Umbilical cord (tissue), 2 donors: ENCODE results near the gene CR2. TPM values are rescaled to one million over a fixed set of nuclear protein-coding genes. Genes with fewer than 3 reads are reported as not detected.
"Not testable (repeated sequence)": the region's sequence is repeated elsewhere in the genome, so short reads cannot be mapped to it uniquely, and the experiment has no call there.

Source experiments
- DNase-seq: peaks from one replicate; pipeline ENCODE4 v3.0.0-alpha.2; 2015; ENCODE audit warnings: low spot score
- total RNA-seq: library from RNA; depleted of rRNA; stranded (reverse); fragments of >200 nt; gene quantifications from one replicate; pipeline ENCODE4 v1.2.3, GENCODE V29; 2014; ENCODE audit warnings: low replicate concordance; ENCODE audit not compliant: insufficient read depth

Gene CR2
- total RNA-seq, 1 donor from 2014 or later = 2.2 TPM

DNA sequence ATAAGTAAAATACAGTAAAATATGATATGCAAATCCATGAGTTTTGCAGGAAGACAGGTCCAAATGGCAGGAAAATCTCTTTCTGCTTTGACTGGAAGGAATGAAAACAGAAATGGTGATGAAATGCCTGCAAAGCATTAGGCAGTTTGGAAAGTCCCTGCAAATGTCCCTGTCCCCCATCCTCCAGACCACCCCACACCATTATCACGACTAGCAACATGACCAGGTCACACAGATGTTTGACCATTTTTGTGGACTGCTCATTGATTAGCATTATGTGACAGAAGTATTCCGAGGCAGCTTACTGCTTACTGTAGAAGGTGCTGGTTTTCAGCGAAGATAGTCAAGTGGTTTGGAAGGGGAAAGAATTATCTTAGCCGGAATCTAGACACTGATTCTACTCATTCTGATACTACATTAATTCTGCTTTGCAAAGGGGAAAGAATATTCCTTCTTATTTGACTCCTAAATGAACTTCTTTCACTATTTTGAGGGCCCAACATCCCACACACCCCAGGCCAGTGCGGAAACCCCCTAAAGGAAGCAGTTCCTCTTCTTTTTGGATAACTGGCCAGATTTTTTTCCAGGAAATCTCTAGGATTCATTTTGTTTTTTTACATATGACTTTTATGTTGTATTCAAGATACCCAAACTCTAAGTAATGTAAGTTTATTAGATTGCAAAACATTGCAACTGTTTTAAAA, 9.5 kb upstream of the CR2 start:
- DNase-seq = no peak

DNA sequence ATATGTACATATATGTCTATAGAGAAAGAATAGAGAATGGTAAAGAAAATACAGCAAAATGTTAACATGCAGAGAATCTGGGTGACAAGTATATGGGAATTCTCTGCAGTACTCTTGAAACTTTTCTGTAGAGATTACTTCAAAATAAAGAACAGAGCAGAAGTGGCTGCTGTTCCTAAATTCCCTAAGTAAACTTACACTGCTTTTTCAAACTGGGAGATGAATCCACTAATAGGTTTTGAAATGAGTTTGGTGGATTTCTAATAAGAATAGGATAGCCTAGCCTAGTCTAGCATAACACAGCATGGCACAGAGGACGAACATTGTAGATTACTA, 450 bp upstream of the CR2 start:
- no peak for DNase-seq

DNA sequence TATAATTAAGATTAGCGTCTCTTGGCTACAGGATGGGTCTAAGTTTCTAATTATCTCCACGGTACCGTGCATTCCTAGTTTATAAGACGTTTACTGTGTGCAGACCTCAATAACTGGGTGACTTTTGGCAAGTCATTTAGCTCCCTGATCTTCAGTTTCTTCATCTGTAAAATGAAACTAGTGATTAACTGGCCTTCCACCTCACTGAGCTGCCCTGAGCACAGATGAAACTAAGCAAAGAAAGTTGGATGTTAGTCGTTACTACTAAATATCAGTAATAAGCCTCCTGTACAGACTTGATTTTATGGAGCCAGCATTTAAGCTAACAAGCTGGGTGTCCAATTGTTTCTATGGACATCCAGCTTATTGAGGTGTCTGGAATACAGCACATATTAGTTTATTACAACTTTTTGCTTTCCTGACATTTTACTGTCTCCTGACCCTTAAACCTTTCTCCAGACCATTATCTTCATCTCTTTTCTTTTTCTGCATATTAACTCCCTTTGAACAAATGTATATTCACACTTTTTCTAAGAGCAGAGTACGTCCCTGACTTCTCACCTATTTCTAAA, 1.1 kb downstream of the CR2 start:
- DNase-seq = no peak

DNA sequence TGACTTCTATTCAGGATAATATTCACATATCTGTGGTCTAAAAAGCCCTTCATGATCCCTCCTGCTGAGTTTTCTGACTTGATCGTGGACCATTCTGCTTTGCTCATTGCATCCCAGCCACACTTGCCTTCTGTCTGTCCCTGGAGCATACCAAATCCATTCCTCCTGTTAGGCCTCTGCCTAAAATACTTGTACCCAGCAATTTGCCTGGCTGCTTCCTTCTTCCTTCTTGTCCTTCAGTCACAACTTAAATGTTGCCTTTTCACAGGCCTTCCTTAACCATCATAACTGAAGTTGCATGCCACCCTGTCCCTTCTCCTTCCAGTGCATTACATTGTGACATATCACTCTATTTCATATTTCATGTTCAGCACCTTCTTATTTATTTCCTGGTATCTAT, 4.3 kb downstream of the CR2 start:
- no peak for DNase-seq

DNA sequence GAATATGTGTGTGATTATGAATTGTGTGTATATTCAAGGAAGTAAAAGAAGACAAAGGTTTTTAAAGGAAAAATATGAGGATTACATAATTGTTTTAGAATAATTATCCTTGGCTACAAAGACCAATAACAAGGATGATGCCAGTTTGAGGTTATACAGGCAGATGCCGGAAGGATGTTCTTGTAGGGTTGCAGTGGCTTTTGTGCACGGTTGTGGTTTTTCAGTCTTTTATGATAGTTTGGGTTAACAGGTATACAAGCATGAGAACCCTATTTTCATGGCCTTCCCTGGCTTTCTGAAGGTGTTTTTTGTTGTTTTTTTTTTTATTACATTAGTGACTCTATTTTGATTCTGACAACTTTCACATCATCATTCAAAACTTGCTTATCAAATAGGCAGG, 4.9 kb downstream of the CR2 start:
- DNase-seq = no peak

DNA sequence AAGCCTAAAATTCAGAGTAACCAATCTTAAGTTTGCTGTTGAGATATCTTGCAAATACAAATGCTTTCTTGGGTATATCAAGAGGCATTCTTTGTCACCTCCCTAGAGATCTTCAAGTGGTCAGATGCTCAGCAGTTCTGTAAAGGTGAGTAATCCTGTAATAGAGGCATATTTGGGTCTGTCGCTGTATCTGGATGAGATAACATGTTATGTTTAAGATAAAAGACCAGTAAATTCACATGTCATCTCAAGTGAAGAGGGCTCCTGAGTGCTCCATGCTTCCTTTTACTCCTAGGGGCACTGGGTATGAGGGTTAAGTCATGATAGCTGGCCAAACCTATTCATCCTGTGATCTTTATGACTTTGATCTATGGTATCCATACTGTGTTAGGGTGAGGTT, 7.5 kb downstream of the CR2 start:
- DNase-seq = no peak

DNA sequence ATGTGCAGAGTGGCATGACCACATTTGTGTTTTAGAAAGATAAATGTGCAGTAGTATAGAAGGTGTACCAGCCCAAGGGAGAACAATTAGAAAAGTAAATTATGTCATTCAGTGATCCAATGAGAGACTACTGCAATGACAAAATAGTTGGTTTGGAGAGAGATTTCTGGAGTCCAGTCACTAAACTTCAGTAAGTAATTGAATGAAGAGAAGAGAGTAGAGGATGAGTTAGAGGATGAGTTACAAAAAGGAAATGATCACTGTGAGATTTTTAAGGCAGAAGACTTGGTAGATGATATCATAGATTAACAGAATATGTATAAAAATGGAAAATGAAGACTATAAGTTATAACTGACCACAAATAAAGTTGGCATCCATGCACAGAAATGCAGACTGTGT, 8.4 kb downstream of the CR2 start:
- no peak for DNase-seq

DNA sequence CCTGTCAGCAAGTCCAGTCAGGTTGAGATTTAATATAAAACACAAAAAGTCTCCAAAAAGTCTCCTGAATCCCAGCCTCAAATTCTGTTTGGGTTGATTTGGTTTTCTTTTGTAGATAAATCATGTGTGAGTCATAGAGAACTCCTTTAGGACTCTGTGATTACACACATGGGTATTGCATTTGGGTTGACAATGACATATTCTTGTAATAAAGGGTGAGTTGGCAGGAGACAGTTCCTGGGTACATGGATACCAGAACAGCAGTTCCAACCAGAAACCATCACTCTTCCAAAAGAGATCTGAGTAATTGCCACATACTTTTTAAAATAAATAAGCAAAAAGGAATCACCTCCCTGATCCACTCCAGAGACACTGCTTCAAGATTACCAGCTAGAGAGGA, 8.9 kb downstream of the CR2 start:
- no peak for DNase-seq

DNA sequence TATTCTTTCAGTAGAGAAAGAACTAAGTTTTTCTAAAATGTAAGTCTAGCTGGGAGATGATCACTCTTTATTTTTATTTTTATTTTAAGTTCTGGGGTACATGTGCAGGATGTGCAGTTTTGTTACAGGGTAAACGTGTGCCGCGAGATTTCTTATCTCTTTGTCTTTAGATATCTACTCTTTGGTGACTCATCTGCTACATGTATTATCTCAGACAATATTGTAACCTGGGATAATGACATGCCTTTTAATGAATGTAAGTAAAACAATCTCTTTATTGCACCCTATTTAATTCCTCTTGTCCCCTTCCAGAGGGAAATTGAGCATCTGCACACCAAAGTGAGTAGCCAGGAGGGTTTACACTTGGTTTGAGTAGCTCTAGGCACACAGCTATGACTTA, 9.4 kb downstream of the CR2 start:
- DNase-seq = no peak

DNA sequence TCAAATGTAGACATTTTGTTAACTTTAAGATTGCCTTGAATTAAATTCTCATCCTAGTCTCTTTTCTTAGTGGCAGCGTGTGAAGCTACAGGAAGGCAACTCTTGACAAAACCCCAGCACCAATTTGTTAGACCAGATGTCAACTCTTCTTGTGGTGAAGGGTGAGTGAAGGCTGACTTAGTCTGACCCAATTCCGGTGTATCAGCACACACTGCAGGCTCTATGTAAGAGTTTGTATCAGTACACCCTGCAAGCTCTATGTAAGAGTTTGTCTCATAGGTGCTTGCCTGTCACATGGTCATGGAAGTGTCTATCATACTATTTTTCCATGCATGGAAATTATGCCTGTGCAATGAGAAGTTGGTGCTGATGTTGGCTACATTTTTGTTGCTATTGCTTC, 16.8 kb downstream of the CR2 start:
- DNase-seq = no peak

DNA sequence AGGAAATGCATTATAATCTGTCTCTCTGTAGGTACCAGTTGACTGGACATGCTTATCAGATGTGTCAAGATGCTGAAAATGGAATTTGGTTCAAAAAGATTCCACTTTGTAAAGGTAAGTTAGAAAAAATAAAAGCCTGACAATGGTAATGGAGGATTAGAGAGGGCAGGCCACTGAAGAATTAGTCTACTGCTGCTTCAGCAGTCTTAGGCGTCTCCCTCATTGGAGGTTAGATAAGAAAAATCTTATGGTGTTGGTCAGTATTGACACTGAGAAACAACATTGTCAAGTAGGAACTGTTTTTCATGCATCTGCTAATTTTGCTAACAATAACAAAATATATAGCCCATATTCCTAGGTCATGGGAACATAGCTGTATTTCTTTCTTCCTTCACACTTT, 20.1 kb downstream of the CR2 start:
- no peak for DNase-seq

DNA sequence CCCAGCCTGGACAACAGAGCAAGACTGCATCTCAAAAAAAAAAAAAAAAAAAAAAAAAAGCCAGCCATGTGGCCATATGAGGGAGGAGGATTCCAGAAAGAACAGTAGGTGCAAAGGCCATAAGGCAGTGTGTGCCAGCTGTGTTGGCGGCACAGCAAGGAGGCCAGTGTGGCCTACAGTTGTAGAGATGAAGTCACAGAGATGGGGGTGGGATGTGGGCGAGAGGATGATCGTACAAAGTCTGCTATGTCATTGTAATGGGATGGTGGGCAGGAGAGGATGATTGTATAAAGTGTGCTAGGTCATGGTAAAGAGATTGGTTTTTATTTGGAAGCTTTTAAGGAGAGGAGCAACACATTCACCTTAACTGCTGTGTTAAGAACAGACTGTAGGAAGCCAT, 32.1 kb downstream of the CR2 start:
- DNase-seq = no peak

DNA sequence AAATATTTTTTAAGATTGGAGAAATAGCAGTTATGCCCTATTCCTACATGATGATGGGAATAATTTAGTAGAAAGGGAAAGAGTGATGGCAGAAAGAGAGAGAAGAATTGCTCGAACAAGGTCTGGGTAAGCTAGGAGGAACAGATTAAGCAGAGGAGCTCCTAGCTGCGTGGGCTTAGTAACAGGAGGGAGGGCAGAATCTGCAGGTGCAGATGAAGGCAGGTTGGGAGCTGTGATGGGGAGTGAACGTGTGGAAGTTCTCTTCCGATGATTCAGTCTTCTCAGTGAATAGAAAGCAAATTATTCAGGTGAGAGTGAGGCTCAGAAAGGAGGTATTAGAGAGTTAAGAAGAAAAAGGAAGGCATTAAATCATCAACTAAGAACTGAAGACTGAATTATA, 33.5 kb downstream of the CR2 start:
- DNase-seq = no peak

DNA sequence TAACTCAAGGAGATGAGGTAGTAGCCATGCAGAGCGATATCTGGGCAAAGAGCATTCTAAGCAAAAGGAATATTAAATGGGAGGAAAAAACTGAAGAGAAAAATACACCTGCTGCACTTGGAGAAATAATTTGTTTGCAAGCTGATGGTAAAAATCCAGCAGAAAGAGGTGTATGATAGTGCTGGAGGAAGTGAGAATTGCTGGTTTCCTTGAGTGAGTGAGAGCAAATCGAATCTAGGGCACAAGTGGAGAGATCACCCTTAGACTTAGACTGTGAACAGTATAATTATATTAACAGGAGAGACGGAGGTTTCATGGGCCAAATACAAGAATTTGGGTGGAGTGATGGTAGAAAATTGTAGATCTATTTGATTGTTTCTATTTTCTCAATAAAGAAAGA, 39.1 kb downstream of the CR2 start:
- no peak for DNase-seq

DNA sequence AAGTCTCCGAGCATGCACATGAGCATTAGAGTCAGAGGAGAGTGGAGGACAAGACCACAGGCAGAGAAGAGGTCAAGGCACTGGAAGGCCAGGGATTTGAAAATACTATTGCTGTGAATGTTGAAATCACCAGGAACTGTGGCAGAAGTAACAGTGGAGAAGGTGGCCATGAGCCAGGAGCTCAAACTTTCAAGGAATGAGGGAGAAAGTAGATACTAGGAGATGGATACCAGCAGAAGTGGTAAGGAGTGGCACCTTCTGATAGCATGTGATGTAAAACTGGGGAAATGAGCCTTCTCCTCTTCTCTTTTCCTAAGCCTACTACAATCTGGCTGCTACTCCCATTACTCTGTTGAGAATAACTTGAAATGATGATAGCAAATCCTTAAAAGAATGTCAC, 40.0 kb downstream of the CR2 start:
- DNase-seq = no peak

DNA sequence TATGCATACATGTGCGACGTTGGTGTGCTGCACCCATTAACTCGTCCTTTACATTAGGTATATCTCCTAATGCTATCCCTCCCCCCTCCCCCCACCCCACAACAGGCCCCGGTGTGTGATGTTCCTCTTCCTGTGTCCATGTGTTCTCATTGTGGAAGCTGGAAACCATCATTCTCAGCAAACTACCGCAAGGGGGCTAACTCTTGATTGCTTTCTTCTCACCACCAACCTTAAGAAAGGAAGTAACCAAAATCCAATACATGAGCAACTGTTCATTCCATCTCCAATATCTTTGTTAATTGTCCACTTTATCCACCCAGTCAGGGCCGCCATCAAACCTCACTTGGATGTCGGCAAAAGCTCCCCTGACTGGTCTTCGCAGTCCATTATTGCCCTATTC, 41.2 kb downstream of the CR2 start:
- not testable (repeated sequence) for DNase-seq

DNA sequence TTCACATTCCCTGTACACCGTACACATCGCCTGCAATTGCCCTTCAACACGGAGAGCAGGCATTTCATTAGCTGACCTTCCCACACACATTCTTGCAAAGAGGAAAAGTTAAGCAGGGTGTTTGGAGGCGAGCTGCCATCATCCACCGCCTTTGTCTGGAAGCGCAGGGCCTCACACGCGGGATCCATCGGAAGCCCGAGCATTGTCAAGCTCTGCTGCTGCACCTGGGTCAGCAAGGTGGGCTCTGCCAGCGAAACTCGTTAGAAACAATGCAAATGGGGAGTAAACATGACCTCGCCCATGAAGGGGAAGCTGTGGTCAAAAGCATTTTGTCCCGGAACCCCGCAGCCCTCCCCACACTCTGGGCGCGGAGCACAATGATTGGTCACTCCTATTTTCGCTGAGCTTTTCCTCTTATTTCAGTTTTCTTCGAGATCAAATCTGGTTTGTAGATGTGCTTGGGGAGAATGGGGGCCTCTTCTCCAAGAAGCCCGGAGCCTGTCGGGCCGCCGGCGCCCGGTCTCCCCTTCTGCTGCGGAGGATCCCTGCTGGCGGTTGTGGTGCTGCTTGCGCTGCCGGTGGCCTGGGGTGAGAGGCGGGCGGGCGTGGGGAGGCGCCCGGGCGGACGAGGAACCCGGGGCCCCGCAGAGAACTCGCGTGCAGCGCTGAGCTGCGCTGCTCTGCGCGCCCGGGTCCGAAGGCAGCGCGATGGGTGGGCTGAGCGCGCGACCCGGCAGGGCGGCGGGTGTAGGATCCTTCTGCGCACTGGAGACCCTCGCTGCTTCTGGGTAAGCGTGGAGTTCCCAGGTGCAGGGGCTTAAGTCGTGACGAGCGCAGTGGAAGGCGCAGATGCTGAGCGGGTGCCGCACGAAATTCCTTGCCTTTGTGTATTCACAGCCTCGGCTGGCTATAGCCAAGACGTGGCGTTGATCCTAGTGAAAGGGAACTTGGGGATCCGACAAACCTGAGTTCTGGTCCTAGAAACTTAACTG, 42.0 kb downstream of the CR2 start, which contains the start of gene CR1:
CR1 (plus strand) TSS at position 357 of the 992 bp plus-strand sequence; CDS start at position 468, 111 bp downstream.
- DNase-seq = peak; percentile 4

DNA sequence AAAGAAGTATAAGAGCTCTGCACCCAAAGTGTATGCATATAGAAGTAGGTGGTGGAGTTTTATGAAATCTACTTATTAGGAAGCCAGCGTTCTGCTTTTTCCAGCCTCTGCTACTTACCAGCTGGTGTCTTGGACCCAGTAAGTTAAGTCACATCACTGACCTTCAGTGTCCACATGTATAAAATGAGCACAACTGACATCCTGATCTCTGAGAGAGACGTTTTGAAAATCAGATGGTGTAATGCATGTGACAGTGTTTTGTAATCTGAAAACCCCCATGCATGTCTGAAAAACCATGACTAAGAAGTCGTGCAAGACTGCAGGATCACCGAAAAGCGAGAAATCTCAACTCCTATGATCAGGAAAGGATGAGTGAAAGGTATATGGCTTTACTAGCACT, 43.8 kb downstream of the CR2 start:
- no peak for DNase-seq

DNA sequence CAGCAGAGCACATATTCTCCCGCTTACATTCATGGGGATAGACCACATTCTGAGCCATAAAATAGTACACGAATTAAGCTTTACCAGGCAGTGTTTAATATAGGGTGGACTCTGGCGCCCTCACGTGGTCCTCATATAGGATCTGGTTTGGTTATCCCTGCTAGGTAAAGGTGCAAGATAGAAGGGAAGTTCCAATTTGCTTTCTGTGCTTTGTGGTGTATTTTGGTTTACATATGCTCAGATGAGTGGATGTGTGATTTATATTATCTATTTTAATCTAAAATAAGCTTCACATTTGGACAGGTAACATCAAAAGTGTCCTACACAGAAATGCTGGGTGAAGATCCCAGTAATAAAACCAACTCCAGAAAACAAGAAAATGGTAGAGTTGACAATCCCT, 45.4 kb downstream of the CR2 start:
- peak; percentile 71 for DNase-seq

DNA sequence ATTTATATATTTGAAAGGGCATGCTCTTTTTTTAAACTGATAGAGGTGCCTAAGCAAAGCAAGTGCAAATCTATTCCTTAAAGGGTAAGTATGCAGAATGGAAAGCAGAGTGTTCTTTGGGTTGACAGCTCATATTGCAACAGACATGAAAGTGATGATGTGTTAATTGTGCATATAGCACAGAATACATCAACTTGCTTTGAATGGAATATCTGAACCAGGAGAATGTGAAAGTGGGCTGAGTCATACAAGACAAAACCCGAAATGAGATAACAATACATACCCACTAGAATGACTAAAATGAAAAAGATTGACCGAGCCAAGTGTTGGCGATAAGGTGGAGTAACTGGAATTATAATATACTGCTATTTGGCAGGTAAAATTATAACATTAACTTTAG, 46.2 kb downstream of the CR2 start:
- no peak for DNase-seq

DNA sequence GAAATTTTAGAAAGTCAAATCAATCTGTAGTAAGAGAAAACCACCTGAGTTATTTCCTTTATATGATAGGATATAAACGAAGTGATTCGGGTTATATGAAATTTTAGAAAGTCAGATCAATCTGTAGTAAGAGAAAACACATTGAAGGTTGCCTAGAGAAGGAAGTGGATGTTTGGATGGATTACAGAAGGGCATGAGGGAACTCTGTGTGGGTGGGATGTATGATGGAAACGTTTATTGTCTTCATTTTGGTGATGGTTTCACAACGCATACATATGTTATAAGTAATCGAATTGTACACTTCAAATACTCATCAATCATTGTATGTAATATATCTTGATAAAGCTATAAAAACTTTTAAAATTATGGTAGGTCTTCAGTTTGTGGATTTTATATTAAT, 46.9 kb downstream of the CR2 start:
- DNase-seq = no peak

DNA sequence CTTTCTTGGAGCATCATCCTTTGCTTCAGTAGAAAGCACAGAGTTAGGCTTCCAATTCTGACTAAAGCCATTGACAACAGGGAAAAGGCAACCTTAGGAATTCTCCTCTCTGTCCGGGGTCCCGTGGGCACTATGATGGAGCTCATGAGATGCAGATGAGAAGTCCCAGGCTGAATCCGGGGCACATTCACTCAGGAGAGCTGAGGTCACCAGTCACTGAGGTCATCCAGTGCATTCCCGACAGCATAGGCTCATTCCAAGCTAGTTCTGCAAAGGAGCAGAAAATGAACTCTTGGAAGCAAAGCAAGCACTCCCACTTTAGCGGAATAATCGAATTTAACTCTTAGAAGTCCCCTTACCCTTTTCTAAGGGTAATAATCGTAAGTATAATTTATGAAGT, 48.6 kb downstream of the CR2 start:
- DNase-seq = no peak

DNA sequence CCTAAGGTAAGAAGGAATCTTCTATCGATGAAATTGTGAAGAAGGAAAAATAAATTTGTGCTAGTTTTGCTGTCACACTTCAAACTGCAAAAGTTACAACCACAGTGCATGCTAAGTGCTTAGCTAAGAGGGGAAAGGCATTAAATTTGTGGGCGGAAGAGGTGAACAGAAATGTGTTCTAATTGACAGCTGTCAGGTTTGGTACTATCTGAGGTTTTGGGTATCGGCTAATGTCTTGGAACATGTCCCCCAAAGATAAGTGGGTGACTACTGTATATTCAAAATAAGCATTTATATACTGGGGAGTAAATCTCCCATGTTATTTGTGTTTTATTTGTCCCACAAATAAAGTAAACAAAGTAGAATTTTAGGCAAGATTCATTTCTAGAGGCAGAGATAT, 49.8 kb downstream of the CR2 start:
- DNase-seq = no peak
